Measurements from ENCODE around the gene C15orf40.

Gene C15orf40

DNA sequence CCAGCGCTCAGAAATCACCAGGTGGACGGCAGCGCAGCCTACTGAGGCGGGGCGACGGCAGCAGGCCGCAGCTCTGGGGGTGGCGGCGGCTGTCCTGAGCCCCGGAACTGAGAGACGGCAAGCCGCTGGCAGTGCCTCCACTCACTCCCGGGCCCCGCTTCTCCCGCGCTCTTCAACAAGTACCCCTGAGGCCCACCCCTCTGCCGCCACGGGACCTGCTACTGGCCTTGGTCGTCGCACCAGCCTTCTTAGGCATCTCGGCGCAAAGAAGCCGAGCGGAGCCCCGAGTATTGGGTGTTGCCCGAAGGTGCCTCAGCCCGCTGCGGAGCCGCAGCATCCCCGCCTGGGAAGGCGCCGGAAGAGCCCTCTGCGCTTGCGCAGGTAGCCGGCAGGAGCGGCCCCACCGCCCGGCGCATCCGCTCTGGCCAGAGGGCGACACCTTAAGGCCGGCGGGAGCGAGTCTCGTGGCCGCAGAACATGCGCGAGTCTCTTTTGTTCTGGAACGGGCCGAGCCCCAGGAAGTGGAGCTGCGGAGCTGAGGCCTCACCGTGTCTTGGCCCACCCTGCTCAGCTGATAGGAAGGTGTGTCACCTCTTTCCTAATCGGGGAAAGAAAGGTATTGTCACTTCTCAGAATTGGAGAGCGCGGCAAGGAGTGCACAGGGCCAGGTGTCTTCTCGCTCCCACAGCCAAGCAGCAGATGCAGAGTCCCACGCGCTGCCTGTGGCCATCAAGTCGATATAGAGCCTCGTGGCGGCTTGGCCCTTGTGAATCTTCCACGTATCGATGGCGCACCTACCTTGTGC, at the start of gene C15orf40:
TSS of gene C15orf40 (minus strand) at position 369 of the 805 bp plus-strand sequence. CDS start at position 337, 32 bp downstream.
- peak within 1 kb of the TSS; percentile 83 for H3K4me3 ChIP-seq (ENCODE audit: control insufficient read depth, low read depth, low read length)
- TF ChIP-seq, protein P1, sequence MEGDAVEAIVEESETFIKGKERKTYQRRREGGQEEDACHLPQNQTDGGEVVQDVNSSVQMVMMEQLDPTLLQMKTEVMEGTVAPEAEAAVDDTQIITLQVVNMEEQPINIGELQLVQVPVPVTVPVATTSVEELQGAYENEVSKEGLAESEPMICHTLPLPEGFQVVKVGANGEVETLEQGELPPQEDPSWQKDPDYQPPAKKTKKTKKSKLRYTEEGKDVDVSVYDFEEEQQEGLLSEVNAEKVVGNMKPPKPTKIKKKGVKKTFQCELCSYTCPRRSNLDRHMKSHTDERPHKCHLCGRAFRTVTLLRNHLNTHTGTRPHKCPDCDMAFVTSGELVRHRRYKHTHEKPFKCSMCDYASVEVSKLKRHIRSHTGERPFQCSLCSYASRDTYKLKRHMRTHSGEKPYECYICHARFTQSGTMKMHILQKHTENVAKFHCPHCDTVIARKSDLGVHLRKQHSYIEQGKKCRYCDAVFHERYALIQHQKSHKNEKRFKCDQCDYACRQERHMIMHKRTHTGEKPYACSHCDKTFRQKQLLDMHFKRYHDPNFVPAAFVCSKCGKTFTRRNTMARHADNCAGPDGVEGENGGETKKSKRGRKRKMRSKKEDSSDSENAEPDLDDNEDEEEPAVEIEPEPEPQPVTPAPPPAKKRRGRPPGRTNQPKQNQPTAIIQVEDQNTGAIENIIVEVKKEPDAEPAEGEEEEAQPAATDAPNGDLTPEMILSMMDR (IDR thresholded peaks at IDR 0.05; ENCODE audit: control insufficient read depth, insufficient read depth, low read depth, low read length, missing control alignments) = peak; percentile 68
- DNase-seq (ENCODE audit: low read depth) = peak; percentile 44

- no peak for DNase-seq (ENCODE audit: low read depth)
- TF ChIP-seq, protein P1 (IDR thresholded peaks at IDR 0.05; ENCODE audit: control insufficient read depth, insufficient read depth, low read depth, low read length, missing control alignments) = no peak
- no peak overlapping the region for H3K4me3 ChIP-seq (ENCODE audit: control insufficient read depth, low read depth, low read length)
Observed at GRCh38 chr15:83057696-83058376, 46.4 kb upstream of the C15orf40 start.

DNA sequence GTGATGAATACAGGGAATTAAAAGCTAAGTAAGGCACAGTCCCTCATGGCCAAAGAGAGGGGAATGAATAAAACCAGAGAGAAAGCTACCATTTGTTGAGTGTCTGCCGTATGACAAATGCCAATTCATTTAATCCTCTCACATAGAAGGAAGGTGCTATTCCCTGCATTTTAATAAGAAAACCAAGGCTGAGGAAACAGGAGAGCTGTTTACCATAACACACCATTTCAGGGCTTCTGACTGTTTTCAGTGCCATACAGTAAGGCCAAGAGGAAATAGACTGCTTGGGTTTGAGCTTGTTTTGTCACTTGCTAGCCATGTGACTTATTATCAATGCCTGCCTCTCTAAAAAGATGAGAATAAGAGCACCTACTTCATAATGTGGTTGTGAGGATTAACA, 45.6 kb upstream of the C15orf40 start:
- DNase-seq (ENCODE audit: low read depth) = no peak
- TF ChIP-seq, protein P1 (IDR thresholded peaks at IDR 0.05; ENCODE audit: control insufficient read depth, insufficient read depth, low read depth, low read length, missing control alignments) = no peak

DNA sequence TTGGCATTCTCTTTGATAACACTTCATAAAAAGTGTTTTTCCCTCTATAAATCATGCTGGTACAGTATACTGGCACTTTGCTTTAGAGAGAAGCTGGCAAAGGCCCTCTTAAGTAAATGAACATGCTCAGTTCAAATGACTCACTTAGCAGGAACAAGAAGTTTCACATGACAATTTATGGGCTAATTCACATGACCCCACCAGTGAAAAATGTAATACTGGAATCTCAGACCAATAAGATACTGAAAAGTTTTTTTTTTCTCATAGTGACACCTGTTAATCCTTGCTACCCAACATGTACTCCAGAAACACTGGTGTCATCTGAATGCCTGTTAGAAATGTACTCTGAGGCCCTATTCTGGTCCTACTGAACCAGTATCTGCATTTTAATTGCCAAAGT, 41.7 kb upstream of the C15orf40 start:
- DNase-seq (ENCODE audit: low read depth) = peak; percentile 57
- TF ChIP-seq, protein P1 (IDR thresholded peaks at IDR 0.05; ENCODE audit: control insufficient read depth, insufficient read depth, low read depth, low read length, missing control alignments) = no peak
- H3K4me3 ChIP-seq (ENCODE audit: control insufficient read depth, low read depth, low read length) = no peak overlapping the region

More for the DNA sequence above, 45.6 kb upstream of the C15orf40 start:
- H3K4me3 ChIP-seq (ENCODE audit: control insufficient read depth, low read depth, low read length) = no peak overlapping the region

- H3K4me3 ChIP-seq (ENCODE audit: control insufficient read depth, low read depth, low read length) = no peak overlapping the region
- no peak for DNase-seq (ENCODE audit: low read depth)
- TF ChIP-seq, protein P1 (IDR thresholded peaks at IDR 0.05; ENCODE audit: control insufficient read depth, insufficient read depth, low read depth, low read length, missing control alignments) = no peak
Observed at GRCh38 chr15:83046558-83047127, 35.2 kb upstream of the C15orf40 start.

DNA sequence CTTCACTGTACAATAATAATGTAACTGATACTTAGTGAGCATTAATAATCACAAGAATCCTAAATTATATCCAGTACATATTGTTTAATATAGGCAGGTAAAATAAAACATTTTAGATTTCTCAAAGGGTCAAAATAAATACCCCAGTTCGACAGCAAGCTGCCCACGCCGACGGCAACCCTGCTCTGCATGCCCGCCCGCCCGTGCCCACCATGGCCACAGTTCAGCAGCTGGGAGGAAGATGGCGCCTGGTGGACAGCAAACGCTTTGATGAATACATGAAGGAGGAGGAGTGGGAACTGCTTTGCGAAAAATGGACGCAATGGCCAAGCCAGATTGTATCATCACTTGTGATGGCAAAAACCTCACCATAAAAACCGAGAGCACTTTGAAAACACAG, 32.7 kb upstream of the C15orf40 start:
- H3K4me3 ChIP-seq (ENCODE audit: control insufficient read depth, low read depth, low read length) = no peak overlapping the region
- TF ChIP-seq, protein P1 (IDR thresholded peaks at IDR 0.05; ENCODE audit: control insufficient read depth, insufficient read depth, low read depth, low read length, missing control alignments) = no peak
- DNase-seq (ENCODE audit: low read depth) = no peak

Measured in AG09309 (cell line).